ENCODE measurements around the gene GINS2.

The GINS2 gene

GRCh38 chr16:85646976-85647375 is 41.8 kb downstream of the GINS2 start:
- H3K4me3 ChIP-seq (ENCODE audit: low read depth, low read length): no peak overlapping the region
- TF ChIP-seq CTCF (IDR thresholded peaks at IDR 0.05; ENCODE audit: low read depth, low read length, missing control alignments): no peak

DNA sequence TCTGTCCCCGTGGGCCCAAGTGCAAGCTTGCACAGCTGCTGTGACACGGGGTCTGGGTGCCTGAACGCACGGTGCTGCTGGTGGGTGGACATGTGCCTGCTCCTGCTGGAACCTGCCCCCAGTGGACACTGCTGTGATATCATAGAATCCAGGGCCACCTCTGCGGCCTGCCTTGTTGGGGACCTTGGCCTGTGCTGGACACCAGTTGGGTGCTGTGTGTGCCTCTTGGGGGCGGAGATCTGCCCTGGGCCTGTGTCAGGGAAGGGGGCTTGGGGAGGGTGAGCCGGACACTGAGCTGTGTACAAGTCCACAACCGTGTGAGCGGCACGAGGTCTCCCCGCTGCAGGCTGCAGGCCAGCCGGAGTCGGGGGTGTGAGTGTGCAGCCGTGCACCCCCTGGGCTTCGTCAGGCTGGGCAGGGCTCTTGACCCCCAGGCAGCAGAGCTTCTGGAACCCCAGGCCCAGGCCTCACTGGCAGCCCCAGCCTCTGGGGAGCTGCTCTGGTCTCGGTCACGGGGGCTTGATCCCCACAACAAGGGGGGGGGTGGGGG is 42.3 kb downstream of the GINS2 start:
- H3K4me3 ChIP-seq (ENCODE audit: low read depth, low read length): no peak overlapping the region
- TF ChIP-seq CTCF (IDR thresholded peaks at IDR 0.05; ENCODE audit: low read depth, low read length, missing control alignments): no peak
- DNase-seq (ENCODE audit: low read depth): no peak

More at GRCh38 chr16:85646976-85647375, 41.8 kb downstream of the GINS2 start:
- DNase-seq (ENCODE audit: low read depth): no peak

DNA sequence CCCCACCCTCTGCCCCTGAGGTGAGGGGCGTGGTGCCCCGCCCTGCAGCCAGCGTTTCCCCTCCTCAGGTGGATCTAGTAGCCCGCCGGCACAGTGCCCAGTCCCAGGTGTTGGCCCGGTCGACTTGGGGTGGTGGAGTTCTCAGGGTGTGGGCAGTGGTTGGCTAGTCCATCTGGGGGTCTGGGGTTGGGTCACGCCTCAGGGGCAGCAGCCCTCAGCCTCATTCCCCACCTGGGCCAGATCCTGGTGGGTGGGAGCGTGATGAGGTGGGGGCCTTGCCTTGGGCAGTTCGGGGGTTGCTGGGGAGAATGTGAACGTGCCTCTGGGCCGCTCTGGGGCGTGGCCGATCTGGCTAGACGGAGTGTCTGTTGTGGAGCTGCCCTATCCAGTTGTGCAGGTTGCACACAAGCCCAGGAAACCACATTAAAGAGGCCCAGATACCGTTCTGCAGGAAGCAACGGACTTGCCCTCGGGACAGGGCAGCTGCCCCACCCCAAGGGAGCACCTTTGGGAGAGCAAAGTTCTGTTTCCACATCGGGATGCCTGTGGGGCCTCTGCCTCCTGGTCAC is 43.6 kb downstream of the GINS2 start:
- DNase-seq (ENCODE audit: low read depth): no peak
- TF ChIP-seq CTCF (IDR thresholded peaks at IDR 0.05; ENCODE audit: low read depth, low read length, missing control alignments): no peak
- no peak overlapping the region for H3K4me3 ChIP-seq (ENCODE audit: low read depth, low read length)

GRCh38 chr16:85644093-85644712 is 44.6 kb downstream of the GINS2 start:
- no peak for TF ChIP-seq CTCF (IDR thresholded peaks at IDR 0.05; ENCODE audit: low read depth, low read length, missing control alignments)
- no peak overlapping the region for H3K4me3 ChIP-seq (ENCODE audit: low read depth, low read length)
- DNase-seq (ENCODE audit: low read depth): no peak

GRCh38 chr16:85643631-85644030 is 45.1 kb downstream of the GINS2 start:
- TF ChIP-seq CTCF (IDR thresholded peaks at IDR 0.05; ENCODE audit: low read depth, low read length, missing control alignments): no peak
- DNase-seq (ENCODE audit: low read depth): no peak
- no peak overlapping the region for H3K4me3 ChIP-seq (ENCODE audit: low read depth, low read length)

GRCh38 chr16:85642762-85643358 is 45.9 kb downstream of the GINS2 start:
- TF ChIP-seq CTCF (IDR thresholded peaks at IDR 0.05; ENCODE audit: low read depth, low read length, missing control alignments): no peak
- no peak for DNase-seq (ENCODE audit: low read depth)
- no peak overlapping the region for H3K4me3 ChIP-seq (ENCODE audit: low read depth, low read length)

Measured in GM12864 (cell line).